GOT3 (cell line): ENCODE data around the gene PEF1.

Source experiments
- DNase-seq: peaks from one replicate; lab custom pipeline; 2025; ENCODE audit warnings: mixed read lengths; lab: John Stamatoyannopoulos, UW

The PEF1 gene

DNA sequence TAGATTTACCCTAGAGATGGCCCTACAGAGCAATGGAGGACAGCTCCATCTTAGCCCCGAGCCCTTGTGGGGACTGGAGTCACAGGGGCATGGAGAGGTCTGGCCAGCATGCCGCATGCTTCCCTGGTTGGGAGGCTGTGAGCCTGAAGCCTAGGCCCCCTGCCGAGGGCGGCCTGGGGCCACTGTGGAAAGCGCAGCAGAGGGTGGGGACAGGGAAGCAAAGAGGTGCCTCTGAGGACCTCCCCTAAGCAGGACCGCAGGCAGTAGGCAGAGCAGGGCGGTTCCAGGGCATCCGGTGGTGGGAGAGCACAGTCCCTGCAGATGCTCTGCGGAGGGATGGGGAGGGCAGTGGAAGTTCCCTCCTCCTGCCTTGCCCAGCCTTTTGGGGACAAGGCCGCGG lies 26.5 kb upstream of the PEF1 start:
- no peak for DNase-seq

DNA sequence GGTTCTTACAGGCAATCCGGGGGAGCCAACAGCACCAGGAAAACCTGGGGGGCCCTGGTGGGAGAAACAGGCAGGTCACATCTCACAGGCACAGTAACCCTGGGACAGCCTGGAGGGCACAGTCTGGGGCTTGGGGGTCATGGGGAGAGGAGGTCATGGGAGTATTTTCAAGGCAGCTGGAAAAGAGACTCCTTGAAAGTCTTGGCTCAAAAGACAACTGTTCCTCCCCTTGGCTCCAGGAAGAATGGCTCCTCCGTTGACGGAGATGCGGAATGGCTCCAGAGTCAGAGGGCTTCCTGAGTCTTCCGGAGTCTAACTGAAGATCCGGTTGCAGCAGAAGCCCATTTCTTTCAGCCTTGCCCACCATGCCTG lies 25.9 kb upstream of the PEF1 start:
- DNase-seq: no peak

DNA sequence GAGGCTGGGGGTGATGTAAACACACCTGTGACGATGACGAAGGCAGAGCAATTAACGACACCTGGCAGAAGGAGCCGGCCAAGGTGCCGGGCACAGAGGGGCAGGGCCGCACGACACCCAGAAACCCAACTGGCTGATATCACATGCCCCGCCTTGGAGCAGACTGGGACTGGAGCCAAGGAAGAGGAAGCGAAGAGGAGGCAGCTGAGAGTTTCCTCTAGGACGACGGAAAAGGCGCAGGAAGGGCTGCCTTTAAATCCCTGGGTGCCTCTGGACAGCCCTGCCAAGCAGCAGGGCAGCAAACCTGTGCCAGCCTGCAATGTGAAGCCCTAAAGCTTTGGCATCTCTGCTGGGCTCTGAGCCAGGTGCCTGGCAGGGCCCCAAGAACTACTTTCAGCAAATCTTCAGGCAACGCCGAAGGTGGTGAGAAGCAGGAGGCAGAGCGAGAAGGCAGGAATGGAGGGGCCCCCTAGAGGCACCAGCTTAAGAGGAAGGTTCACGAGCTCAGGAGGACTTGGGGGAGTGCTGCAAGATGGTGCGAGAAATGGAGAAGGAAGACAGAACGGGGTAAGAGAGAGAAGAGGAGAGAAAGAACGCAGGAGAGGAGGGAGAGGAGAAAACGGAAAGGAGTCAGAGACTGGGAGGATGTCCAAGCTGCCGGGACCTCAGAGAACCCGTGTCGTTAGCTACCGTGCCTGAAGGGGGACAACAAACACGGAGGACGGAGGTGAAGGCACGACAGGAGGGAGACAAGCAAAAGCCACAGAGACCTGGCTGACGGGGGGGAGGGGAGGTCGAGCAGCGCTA lies 25.3 kb upstream of the PEF1 start:
- no peak for DNase-seq

DNA sequence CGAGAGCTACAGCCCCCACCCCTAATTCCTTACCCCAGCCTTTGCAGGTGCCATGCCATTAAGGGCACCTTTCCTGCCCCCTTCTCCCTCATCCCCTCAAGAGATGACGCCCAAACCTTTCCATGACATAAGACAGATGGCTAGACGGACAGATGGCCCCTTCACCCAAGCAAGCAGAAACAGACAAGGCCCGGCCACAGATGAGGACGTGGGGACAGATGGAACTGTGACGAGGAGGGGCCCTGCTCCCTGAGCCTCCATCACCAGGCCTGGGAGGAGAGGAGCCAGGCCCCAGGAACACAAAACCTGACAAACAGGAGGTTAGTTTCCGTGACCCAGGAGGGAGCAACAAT lies 24.7 kb upstream of the PEF1 start:
- no peak for DNase-seq

DNA sequence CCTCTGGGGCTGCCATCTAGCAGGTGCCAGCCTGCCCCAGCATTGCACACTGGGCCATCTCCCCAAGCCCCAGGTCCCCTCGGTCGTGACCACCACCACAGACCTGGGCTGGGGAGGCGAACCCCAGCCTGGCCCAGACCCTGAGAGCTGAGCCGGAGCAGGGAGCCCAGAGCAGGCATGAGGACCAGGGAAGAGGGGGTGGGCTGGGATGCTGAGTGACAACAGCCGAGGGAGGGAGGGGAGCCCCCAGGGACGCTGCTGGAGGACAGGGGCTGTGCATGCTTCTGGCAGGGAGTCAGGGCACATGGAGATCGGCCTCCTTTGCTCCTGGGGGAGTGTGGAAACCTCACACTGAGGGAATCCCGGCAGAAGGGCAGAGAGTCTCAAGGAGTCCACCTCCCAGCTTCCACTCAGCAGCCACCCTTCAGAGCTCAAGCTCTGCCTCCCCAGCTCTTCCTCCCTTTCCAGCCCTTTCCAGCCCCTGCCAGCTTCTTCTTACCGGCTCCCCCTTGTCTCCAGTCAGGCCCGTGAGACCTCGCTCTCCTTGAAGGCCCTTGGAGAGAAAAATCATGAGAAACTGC lies 23.7 kb upstream of the PEF1 start:
- no peak for DNase-seq

DNA sequence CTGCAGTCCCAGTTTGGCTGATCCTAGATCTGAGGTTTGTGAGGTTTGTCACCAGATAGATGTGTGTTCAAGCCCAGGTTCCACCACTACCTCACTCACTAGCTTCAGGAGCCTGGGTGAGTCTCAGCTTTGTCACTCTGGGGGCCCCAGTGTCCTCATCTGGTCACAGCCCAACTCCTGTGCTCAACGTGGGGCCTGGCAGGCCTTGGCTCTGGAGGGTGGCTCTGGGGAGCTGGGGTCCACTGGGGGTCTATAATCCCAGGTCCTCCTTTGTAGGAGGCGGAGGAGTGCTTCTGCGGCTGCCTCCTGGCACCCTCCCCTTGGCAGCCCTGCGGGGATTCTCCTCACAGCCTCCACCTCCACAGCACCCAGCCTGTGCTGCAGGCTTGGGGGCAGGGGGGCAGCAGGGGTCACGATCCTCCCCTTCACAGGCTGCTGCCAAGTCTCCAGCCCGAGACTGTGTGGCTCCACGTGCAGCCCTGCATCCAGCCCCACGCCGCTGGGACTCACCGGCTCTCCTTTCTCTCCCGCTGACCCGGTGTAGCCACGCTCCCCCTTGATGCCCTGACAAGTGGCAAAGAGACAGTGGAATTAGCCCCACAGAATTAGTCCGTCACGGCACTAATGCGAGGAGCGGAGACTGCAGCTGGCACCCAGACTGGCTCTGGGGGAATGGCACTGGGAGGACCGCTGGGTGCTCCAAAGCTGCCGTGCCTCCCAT lies 22.5 kb upstream of the PEF1 start:
- DNase-seq: no peak

DNA sequence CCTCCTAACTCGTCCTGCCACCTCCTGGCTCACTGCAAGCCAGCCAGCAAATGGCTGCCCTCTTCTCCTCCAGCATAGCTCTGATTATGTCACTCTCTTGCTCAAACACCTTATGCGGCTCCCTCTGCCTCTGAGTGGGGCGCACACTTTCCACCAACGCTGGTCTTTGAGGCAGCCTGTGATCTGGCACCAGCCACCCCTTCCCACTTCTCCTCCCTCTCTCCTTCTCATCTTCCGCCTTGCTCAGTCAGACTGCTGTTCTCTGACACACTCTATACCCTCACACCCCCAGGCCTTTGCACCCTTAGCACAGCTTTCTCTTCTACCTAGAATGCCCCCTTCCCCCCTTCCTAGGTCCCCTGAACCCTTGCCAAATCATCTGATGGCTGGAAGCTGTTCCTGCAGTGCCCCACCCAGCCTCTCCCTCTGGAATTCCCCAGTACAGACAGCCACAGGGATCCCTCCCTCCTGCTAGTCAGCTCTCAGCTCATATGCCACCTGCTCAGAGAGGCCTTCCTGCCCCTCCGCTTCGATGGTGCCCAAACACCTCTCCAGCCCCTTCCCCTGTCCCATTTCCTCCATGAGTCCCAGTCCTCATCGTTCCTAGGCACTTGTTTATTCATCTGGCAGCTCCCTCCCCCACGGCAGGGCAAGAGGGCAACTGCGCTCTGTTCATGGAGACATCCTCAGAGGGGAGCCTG lies 21.7 kb upstream of the PEF1 start:
- no peak for DNase-seq

DNA sequence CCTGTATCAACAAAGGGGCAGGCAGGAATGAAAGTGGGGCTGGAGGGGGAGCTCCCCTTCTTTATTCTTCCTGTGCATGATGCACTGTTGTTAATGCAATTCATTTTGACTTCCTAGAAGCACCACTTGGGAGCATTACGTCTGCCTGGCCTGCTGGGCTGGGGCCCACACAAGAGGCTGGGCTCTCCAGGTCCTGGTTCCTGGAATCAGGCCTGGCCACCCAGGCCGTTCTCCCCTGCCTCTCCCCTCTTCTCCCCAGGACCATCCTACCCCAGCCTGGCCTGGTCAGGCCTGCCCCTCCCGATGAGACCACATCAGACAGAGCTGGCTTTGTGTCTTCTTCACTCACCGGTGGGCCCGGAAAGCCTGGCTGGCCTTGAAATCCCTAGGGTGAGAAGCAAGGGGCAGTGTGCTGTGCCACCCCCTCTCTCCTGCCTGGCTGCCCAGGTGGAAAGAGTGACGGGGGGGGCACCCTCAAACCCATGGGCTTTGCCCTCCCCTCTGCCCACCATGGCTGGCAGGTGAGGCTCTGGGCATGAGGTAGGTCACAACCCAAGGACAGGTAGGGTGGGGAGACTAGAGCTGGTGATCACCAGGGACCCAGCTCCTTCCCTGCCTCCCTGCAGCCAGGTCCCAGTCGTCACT lies 20.7 kb upstream of the PEF1 start:
- DNase-seq: no peak

DNA sequence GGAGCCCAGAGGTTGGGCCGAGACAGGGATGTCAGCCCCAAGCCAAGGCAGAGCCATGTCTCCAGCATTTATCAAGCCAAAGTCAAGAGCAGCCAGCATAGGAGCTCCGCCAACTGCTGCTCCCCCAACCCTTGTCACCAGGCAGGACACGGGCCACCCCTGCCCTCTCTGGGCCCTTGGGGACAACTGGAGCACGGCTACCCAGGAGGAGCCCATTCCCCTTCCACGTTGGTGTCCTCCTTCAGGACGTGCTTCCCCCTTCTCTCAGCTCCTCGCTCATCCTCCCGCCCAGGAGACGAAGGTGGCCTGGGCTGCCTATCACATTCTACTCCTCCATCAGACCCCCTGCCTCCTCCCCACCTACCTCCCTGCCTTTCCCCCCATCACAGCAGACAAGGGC lies 19.9 kb upstream of the PEF1 start:
- no peak for DNase-seq

DNA sequence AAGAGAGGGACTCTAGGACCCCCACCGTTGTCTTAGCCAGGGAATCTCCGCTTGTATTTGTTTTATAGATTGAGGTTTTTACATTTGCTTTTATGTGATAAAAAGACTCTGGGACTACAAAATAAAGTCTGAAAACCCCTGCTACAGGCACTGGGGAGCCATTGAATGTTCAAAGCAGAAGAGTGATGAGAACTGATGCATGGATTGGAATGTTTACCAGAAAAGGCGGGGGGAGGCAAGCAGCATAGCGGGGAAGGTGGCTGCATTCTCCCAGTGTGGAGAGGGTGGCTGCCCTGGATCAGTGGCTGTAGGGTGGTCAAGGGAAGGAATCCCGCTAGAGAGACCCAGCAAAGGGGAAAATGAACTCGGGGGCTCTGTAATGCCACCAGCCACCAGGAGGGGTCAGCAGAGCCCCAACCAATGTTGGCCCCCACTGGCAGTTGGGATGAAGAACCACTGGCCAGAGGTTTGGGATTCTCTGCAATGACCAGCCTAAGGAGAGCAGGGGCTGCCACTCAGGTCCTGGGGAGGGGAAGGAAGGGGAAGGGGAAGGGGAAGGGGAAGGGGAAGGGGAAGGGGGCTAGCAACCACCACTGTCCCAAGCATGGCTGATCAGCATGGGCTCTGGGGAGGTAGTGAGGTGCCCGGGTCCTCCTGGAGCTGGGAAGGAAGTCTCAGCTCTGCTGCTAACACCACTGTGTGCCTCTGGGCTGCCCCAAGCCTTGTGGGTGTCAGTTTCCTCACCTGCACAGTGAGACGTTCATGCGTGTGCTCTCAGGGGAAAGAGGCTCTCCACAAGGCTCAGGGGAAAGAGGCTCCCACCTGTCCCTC lies 19.2 kb upstream of the PEF1 start:
- no peak for DNase-seq

DNA sequence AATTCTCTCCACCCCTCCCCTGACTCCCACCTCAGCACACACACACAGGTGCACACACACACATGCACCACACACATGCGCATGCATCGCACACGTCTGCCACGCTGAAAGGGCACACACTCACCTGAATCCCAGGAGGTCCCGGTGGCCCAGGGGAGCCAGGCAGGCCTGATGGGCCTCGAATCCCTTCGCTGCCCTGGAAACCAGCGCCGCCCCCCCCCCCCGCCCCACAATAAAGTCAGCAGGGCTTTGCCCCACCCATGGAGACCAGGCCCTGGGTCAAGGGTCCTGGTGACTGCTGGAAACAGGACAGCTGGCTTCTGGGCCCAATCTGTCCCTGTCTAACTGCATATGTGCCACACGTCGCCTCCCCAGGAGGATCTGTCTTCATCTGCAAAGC lies 17.8 kb upstream of the PEF1 start:
- DNase-seq: no peak

DNA sequence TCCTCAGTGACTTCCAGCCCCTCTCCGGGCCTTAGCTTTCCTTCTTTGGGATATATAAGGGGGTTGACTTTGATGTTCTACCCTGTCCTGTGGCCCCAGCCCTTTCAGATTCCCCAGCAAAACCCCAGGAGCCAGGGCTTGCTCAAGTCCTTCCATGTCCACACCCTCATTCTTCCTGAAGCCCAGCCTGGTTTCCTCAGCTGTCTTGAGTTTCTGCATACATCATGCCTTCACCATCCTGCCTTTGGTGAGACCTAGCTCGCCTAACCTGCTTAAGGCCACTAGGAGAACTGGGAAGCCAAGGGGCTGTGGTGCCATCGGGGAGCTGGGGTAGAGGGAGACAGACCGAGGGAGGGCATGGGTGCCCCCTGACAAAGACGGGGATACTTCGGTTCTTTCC lies 17.2 kb upstream of the PEF1 start:
- no peak for DNase-seq

DNA sequence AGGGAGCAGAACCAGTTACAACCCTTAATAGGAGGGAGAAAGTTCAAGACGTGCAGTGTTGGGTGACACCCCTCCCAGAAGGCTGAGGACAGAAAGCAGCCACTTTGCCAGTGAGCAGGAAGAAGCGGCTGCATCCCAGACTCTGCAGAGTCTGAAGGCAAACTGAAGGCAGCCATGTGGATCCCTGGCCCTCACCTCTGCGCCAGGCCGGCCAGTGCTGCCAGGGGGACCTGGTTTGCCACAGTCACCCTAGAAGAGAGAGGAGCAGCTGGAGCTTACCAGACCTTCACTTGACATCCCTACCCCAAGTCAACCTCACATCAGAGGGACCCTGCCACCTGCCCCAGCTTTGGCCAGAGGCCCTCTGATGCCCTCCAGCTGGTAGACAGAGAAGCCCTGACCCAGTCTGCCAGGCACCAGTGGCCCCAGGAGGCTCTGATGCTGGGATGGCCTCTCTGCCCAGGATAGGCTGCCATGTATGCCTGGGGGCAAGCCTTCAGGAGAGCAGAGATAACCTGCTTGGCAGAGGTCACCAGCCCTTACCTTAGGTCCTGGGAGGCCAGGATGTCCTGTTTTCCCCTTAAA lies 16.3 kb upstream of the PEF1 start:
- DNase-seq: no peak

DNA sequence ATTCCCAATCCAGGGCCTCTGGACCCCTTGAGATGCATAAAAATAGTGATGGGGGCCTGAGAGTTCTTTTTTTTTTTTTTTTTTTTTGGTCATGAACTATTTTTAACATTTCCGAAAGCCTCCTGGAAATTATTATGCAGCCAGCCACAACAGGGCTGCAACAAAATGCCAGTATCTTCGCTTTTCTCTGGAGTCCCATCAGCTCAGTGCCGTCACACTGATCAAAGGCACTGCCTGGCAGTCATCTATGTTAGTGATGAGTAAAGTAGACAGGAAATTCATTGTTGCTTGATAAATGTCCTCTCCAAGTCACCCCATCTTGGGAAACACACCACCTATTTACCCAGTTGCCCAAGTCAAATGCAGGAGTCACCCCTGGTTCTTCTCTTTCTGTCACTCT lies 15.2 kb upstream of the PEF1 start:
- no peak for DNase-seq

DNA sequence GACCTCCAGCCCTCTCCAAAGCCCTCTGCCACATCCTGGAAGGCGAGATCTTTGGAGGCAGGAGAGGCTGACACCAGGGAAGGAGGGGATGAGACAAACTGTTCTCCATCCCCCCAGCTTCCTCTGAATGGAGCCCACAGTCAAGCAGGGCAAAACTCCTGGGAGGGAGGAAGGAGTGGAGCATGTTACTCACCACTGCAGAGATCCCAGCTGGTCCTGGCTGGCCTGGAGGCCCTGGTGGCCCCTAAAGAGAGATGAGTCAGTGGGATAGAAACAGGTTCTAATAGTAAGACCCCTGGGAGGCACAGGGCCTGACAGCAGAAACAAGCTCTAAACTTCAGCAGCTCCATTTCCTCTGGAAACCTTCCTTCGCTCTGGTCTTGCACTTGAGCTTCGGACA lies 14.0 kb upstream of the PEF1 start:
- DNase-seq: no peak

DNA sequence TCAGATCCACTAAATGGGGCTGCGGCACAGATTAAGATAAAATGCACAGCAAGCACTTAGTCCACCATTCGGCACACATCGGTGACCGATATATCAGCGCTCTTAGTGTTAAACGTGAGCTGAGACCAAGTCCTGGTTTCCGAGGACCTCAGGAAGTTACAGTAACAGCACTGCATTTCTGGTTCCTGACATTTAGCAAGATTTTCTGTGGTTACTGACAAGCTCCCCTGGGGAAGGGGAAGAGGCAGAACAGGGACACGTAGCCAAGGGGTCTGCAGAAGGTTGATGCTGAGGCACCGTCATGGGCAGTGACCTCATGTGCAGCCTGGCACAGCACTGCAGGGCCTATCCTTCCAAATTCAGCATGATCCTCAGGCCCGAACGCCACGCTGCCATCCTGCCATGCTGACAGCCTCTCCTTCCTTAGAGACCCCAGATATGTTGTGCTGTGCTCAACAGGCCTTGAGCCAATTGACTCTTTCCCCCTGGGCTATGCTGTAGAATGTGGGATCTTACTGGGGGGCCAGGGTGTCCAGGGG lies 13.4 kb upstream of the PEF1 start:
- DNase-seq: no peak

DNA sequence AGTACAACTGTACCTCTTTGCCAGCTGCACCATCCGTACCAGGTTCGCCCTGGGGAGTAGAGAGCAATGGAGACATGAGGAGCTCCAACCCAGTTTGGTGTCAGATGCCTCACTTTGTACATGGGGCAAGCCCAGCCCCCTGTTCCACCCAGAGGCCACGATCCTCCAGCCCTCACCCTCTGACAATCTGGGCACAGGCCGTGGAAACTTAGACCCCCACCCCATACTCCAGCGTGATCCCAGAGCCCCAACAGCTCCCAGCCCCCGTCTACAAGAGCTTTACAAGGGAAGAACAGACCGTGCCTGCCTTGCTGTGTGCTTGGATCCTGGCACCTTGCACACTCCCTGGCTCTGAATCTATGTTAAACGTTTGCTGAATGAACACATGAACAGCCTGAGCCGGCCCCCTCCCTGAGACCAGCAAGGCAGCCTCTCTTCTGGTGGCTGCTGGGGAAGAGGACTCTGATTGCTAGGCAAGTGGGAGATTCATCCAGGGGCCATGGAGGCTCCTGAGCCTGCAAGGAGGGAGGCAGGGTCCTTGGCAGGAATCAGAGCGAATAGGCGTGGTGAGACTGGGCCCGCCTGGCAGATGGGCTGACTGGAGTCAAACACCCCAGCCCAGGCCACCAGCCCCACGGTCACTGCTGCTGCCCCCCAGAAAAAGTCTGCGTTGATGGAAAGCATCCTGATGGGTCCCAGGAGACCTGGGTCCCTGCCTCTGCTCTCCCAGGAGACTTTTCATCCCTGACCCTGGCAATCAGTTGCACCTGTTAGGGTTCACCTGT lies 12.5 kb upstream of the PEF1 start:
- DNase-seq: no peak

DNA sequence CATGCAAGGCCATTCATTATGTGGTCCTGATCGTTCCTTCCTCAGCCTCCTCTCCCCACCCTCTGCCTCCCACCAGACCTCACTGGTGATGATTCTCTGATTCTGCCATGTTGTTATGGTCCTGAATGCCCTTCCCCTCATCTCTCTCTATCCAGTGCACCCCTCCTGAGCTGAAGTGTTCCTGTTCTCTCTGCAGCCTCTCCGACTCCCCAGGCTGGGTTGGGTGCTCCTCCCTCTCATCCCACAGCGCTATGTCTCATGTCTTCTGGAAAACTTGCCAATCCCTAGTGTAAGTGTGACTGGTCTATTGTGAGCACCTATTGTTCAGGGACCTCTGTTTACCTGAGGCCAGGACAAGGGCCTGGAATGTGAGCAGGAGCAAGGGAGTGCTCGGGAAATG lies 11.1 kb upstream of the PEF1 start:
- no peak for DNase-seq

DNA sequence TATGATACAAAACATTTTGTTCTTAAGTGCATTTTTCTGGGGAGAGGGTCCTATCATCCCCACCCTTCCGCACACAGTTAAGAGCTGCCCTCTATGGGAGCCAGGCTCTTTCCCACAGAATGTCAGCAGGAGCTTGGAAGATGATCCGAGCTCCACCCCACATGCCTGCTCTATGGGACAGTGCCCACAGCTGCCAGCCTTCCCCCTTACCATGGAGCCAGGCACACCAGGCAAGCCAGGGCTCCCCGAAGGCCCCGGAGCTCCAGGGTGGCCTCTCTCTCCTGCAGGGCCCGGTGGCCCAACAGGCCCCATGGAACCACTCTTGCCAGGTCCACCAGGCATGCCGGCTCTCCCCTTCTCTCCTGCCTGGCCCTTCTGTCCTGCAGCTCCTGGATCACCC lies 10.4 kb upstream of the PEF1 start:
- no peak for DNase-seq

DNA sequence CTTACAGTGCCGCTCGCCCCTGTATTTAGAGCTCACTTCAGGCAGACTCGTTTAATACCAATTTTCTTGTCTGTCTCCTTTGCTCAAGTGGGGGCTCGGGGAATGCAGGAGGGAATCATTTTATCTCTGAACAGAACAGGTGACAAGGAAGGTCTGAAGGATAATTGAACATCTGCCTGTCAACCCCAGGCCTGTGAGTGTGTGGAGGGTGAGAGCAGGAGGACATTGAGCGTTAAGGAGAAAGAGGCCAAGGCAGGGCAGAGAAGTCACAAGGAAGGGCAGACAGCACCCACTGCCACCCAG lies 9.7 kb upstream of the PEF1 start:
- DNase-seq: no peak
